BJ (cell line): ENCODE measurements around the gene WWOX. TPM values are rescaled to one million over a fixed set of nuclear protein-coding genes. Genes with fewer than 3 reads are reported as not detected.

ENCODE experiments used
- CTCF ChIA-PET: fragments of 350-600 bp; formaldehyde crosslinking; extraction: SDS; loops from one replicate; lab custom pipeline; 2021; ENCODE audit warnings: antibody characterized with exemption, inconsistent platforms; lab: Yijun Ruan, JAX
- POLR2A ChIA-PET: fragments of 300-600 bp; sonication (Branson Sonifier 250); formaldehyde crosslinking; extraction: SDS; loops from one replicate; lab custom pipeline; 2021; ENCODE audit warnings: antibody characterized with exemption; lab: Charles Lee
- DNase-seq: peaks from one replicate; pipeline ENCODE4 v3.0.0-alpha.2; 2011; ENCODE audit warnings: low read depth
- H3K27me3 ChIP-seq: 2 replicates; pipeline ENCODE4 v1.6.0; 2011; ENCODE audit warnings: low read length; ENCODE audit not compliant: control insufficient read depth, insufficient read depth
- H3K36me3 ChIP-seq: 2 replicates; pipeline ENCODE4 v1.5.1; 2011; ENCODE audit warnings: low read length; ENCODE audit not compliant: control insufficient read depth, insufficient read depth
- H3K4me3 ChIP-seq: 2 replicates; pipeline ENCODE4 v1.5.1; 2011; ENCODE audit warnings: low read depth, mild to moderate bottlenecking, control low read depth, low read length
- polyA plus RNA-seq: library from polyadenylated mRNA; depleted of rRNA; stranded (reverse); fragments of >200 nt; gene quantifications from 2 replicates; pipeline ENCODE4 v1.2.3, GENCODE V29; 2011
- TF ChIP-seq, protein P1 (sequence below): IDR thresholded peaks from 2 replicates; pipeline ENCODE4 v1.5.1; 2011; ENCODE audit warnings: low read depth, mild to moderate bottlenecking, control low read depth, inconsistent platforms, low read length, moderate library complexity; ENCODE audit not compliant: insufficient read depth

WWOX gene
- polyA plus RNA-seq, 1 experiment: 3.1 TPM

DNA sequence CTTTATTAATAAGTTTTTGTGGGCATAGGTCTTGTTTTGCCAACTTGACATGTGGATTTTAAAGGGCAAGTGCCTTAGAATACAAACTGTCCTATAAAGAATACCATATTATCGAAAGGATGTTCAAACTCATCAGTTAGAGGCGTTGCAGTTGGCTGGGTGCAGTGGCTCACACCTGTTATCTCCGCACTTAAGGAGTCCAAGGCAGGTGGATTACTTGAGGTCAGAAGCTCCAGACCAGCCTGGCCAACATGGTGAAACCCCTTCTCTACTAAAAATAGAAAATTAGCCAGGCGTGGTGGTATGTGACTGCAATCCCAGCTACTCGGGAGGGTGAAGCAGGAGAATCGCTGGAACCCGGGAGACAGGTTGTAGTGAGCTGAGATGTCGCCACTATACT lies 472.0 kb downstream of the WWOX start:
- Histone ChIP-seq H3K36me3 (no peaks in the 10 kb centered on the region), H3K4me3 (no peak overlapping the region), H3K27me3 (no peaks in the 10 kb centered on the region)
- TF ChIP-seq, protein P1, sequence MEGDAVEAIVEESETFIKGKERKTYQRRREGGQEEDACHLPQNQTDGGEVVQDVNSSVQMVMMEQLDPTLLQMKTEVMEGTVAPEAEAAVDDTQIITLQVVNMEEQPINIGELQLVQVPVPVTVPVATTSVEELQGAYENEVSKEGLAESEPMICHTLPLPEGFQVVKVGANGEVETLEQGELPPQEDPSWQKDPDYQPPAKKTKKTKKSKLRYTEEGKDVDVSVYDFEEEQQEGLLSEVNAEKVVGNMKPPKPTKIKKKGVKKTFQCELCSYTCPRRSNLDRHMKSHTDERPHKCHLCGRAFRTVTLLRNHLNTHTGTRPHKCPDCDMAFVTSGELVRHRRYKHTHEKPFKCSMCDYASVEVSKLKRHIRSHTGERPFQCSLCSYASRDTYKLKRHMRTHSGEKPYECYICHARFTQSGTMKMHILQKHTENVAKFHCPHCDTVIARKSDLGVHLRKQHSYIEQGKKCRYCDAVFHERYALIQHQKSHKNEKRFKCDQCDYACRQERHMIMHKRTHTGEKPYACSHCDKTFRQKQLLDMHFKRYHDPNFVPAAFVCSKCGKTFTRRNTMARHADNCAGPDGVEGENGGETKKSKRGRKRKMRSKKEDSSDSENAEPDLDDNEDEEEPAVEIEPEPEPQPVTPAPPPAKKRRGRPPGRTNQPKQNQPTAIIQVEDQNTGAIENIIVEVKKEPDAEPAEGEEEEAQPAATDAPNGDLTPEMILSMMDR: no peak
- ChIA-PET POLR2A (no interaction called here), CTCF (no interaction called here)
- DNase-seq: no peak

DNA sequence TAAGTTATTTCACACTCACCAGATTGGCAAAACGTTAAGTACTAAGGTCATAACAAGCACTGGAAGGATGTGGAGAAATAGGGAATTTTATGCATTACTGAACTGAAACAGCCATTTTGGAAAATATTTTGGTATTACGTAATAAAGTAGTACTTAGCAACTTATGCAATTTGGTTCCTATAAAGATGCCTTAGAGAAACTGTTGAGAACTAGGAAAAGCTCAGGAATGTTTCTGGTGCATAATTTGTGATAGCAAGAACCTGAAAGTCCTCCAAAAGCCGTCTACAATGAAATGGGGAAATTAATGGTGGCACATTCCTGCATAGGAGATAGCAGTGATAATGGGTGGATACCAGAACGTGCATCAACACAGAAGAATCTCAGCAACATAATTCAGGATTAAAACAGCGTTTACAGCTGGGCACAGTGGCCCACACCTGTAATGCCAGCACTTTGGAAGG lies 472.5 kb downstream of the WWOX start:
- DNase-seq: no peak
- H3K36me3 ChIP-seq: no peaks in the 10 kb centered on the region
- TF ChIP-seq, protein P1: no peak
- POLR2A ChIA-PET: no interaction called here
- no peaks in the 10 kb centered on the region for H3K27me3 ChIP-seq
- CTCF ChIA-PET: no interaction called here
- H3K4me3 ChIP-seq: no peak overlapping the region

DNA sequence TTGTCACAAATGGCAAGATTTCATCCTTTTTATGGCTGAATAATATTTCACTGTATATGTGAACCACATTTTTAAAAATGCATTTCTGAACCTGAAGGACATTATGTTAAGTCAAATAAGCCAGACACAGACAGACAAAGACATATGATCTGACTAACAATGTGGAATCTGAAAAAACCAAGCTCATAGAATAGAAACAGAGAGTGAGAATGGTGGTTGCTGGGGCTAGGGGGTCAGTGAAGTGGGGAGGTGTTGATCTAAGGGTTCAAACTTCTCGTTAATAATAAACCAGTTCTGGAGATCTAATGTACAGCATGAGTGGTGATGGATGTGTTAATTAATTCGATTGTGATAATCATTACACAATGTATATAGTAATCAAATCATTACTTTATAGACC lies 475.1 kb downstream of the WWOX start:
- TF ChIP-seq, protein P1: no peak
- H3K27me3 ChIP-seq: no peaks in the 10 kb centered on the region
- DNase-seq: no peak
- CTCF ChIA-PET: no interaction called here
- H3K4me3 ChIP-seq: no peak overlapping the region
- POLR2A ChIA-PET: no interaction called here
- no peaks in the 10 kb centered on the region for H3K36me3 ChIP-seq

DNA sequence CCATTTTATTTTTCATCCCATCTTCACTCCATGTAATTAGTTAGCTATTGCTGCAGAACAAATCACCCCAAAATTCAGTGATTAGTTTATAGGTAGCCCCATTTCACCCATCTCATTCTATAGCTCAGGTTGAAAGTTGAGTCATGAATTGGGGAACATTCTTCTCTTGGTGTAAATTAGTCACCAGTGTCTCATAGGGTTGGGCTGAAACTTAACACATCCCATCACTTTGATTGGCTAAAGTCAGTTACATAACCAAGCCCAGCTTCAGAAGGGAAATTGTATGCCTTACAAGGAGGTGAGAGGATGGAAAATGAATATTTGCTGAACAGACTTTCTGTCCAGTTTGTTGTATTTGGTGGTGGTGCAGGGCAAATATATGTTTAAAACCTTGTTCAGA lies 477.5 kb downstream of the WWOX start:
- POLR2A ChIA-PET: no interaction called here
- CTCF ChIA-PET: interaction anchor here (1.0 kb wide), 1 partner anchor 15 kb away, joined by 3 read pairs; no protein-coding TSS in a partner anchor

DNA sequence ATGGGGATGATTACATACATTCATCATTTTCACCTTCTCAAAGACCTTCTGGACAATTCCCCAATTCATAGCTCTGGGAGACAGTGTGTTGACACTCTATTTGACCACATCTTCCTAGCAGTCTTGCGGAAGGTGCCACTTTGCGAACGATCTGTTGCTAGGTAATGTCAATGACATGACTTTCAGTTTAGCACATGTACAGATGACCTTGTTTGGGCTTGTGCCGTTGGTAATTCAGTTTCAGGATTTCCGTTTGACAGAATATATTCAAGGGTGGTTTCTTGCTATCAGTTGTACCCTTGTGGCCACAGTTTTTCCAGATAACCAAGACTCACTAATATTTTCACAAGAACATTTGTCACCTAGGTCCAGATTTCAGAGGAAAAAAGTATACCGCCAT lies 478.2 kb downstream of the WWOX start:
- Histone ChIP-seq H3K27me3 (no peaks in the 10 kb centered on the region), H3K4me3 (no peak overlapping the region), H3K36me3 (no peaks in the 10 kb centered on the region)
- TF ChIP-seq, protein P1: no peak
- DNase-seq: no peak
- ChIA-PET CTCF (no interaction called here), POLR2A (no interaction called here)

More for the DNA sequence above, 477.5 kb downstream of the WWOX start:
- Histone ChIP-seq H3K36me3 (no peaks in the 10 kb centered on the region), H3K27me3 (no peaks in the 10 kb centered on the region), H3K4me3 (no peak overlapping the region)
- no peak for DNase-seq
- TF ChIP-seq, protein P1: no peak
